Fibroblast of pulmonary artery (primary cell): Measurements from ENCODE around the gene CENPC.

ENCODE experiments used
- DNase-seq: peaks from one replicate; pipeline ENCODE4 v3.0.0-alpha.2; 2010; ENCODE audit warnings: low read depth
- H3K4me3 ChIP-seq: replicated peaks from 2 replicates; pipeline ENCODE4 v1.5.1; 2011; ENCODE audit warnings: low read depth, mild to moderate bottlenecking, control low read depth, low read length, moderate library complexity
- CTCF ChIP-seq: IDR thresholded peaks from 2 replicates; pipeline ENCODE4 v1.5.1; 2011; ENCODE audit warnings: mild to moderate bottlenecking, control low read depth, low read length, inconsistent platforms; ENCODE audit errors: missing control alignments

Gene CENPC

GRCh38 chr4:67570537-67570936, 25.2 kb upstream of the CENPC start:
- no peak for TF ChIP-seq CTCF
- no peak overlapping the region for H3K4me3 ChIP-seq
- no peak for DNase-seq

GRCh38 chr4:67568820-67569219, 23.5 kb upstream of the CENPC start:
- H3K4me3 ChIP-seq: no peak overlapping the region
- TF ChIP-seq CTCF: no peak
- DNase-seq: peak; percentile 46

GRCh38 chr4:67566335-67566734, 21.0 kb upstream of the CENPC start:
- TF ChIP-seq CTCF: no peak
- H3K4me3 ChIP-seq: no peak overlapping the region
- DNase-seq: no peak

GRCh38 chr4:67565284-67565683, 20.0 kb upstream of the CENPC start:
- H3K4me3 ChIP-seq: no peak overlapping the region
- DNase-seq: peak; percentile 59
- no peak for TF ChIP-seq CTCF

- no peak for TF ChIP-seq CTCF
- DNase-seq: no peak
- H3K4me3 ChIP-seq: no peak within 1 kb of the TSS
Observed at GRCh38 chr4:67558493-67558892, 13.2 kb upstream of the CENPC start, which contains the start of gene STAP1. Gene STAP1 (plus strand): TSS chr4:67558727. CDS start chr4:67558810, 83 bp downstream.

- DNase-seq: peak; percentile 65
- H3K4me3 ChIP-seq: no peak overlapping the region
- TF ChIP-seq CTCF: no peak
Observed at GRCh38 chr4:67556436-67556835, 11.1 kb upstream of the CENPC start.

- DNase-seq: no peak
- no peak for TF ChIP-seq CTCF
- H3K4me3 ChIP-seq: no peak overlapping the region
Observed at GRCh38 chr4:67555447-67555846, 10.1 kb upstream of the CENPC start.
